ENCODE data around the gene USP54.

USP54 gene

GRCh38 chr10:73576890-73577591 lies 14.1 kb downstream of the USP54 start:
- TF ChIP-seq FOXM1 (IDR thresholded peaks at IDR 0.05; ENCODE audit: borderline replicate concordance, low read depth) (no peak), CREB1 (IDR thresholded peaks at IDR 0.05; ENCODE audit: low read depth) (no peak), EGR1 (IDR thresholded peaks at IDR 0.05) (no peak), MAX (IDR thresholded peaks at IDR 0.05) (0 out of 2 replicates have a peak, but pooled peaks have one; percentile 10)

GRCh38 chr10:73576178-73576889 lies 14.8 kb downstream of the USP54 start:
- TF ChIP-seq ZBTB7A (IDR thresholded peaks at IDR 0.05; ENCODE audit: low read depth) (no peak), NFIC (IDR thresholded peaks at IDR 0.05) (peak; percentile 91), RAD21 (IDR thresholded peaks at IDR 0.05; ENCODE audit: low read depth) (no peak), CEBPB (IDR thresholded peaks at IDR 0.05) (peak; percentile 94), YY1 (IDR thresholded peaks at IDR 0.05; ENCODE audit: low read depth) (no peak), MAX (IDR thresholded peaks at IDR 0.05) (0 out of 2 replicates have a peak, but pooled peaks have one; percentile 32), REST (IDR thresholded peaks at IDR 0.05; ENCODE audit: low read depth) (no peak), USF1 (IDR thresholded peaks at IDR 0.05) (no peak), TAF1 (IDR thresholded peaks at IDR 0.05; ENCODE audit: low read depth) (no peak), EP300 (IDR thresholded peaks at IDR 0.05; ENCODE audit: borderline replicate concordance) (peak; percentile 35; the same call in 1 of the 2 replicates), TCF12 (IDR thresholded peaks at IDR 0.05; ENCODE audit: low read depth) (peak; percentile 48; the same call in 1 of the 2 replicates), TEAD4 (IDR thresholded peaks at IDR 0.05) (no peak; the same call in 1 of the 2 replicates), EGR1 (IDR thresholded peaks at IDR 0.05) (no peak), FOXM1 (IDR thresholded peaks at IDR 0.05; ENCODE audit: borderline replicate concordance, low read depth) (no peak), CREB1 (IDR thresholded peaks at IDR 0.05; ENCODE audit: low read depth) (peak; percentile 73)

- TF ChIP-seq TAF1 (IDR thresholded peaks at IDR 0.05; ENCODE audit: low read depth) = no peak
- TF ChIP-seq NFIC (IDR thresholded peaks at IDR 0.05) = no peak
- TF ChIP-seq MAX (IDR thresholded peaks at IDR 0.05) = no peak
- TF ChIP-seq ZBTB7A (IDR thresholded peaks at IDR 0.05; ENCODE audit: low read depth) = no peak
- no peak for TF ChIP-seq CEBPB (IDR thresholded peaks at IDR 0.05)
- no peak for TF ChIP-seq FOXM1 (IDR thresholded peaks at IDR 0.05; ENCODE audit: borderline replicate concordance, low read depth)
- TF ChIP-seq TEAD4 (IDR thresholded peaks at IDR 0.05) = no peak
- no peak for TF ChIP-seq CREB1 (IDR thresholded peaks at IDR 0.05; ENCODE audit: low read depth)
- TF ChIP-seq EGR1 (IDR thresholded peaks at IDR 0.05) = no peak
- no peak for TF ChIP-seq USF1 (IDR thresholded peaks at IDR 0.05)
- no peak for TF ChIP-seq YY1 (IDR thresholded peaks at IDR 0.05; ENCODE audit: low read depth)
- no peak for TF ChIP-seq TCF12 (IDR thresholded peaks at IDR 0.05; ENCODE audit: low read depth)
- TF ChIP-seq EP300 (IDR thresholded peaks at IDR 0.05; ENCODE audit: borderline replicate concordance) = no peak
- no peak for TF ChIP-seq RAD21 (IDR thresholded peaks at IDR 0.05; ENCODE audit: low read depth)
- TF ChIP-seq REST (IDR thresholded peaks at IDR 0.05; ENCODE audit: low read depth) = no peak
Measured at GRCh38 chr10:73561192-73561591, 29.9 kb downstream of the USP54 start.

- TF ChIP-seq YY1 (IDR thresholded peaks at IDR 0.05; ENCODE audit: low read depth) (no peak), MAX (IDR thresholded peaks at IDR 0.05) (no peak), RAD21 (IDR thresholded peaks at IDR 0.05; ENCODE audit: low read depth) (no peak), TAF1 (IDR thresholded peaks at IDR 0.05; ENCODE audit: low read depth) (no peak), ZBTB7A (IDR thresholded peaks at IDR 0.05; ENCODE audit: low read depth) (no peak), CREB1 (IDR thresholded peaks at IDR 0.05; ENCODE audit: low read depth) (no peak), FOXM1 (IDR thresholded peaks at IDR 0.05; ENCODE audit: borderline replicate concordance, low read depth) (no peak), NFIC (IDR thresholded peaks at IDR 0.05) (no peak), EP300 (IDR thresholded peaks at IDR 0.05; ENCODE audit: borderline replicate concordance) (no peak)
Measured at GRCh38 chr10:73559590-73559989, 31.6 kb downstream of the USP54 start.

GRCh38 chr10:73556855-73557254 lies 34.3 kb downstream of the USP54 start:
- TF ChIP-seq USF1 (IDR thresholded peaks at IDR 0.05) (no peak), TAF1 (IDR thresholded peaks at IDR 0.05; ENCODE audit: low read depth) (no peak), NFIC (IDR thresholded peaks at IDR 0.05) (no peak), EP300 (IDR thresholded peaks at IDR 0.05; ENCODE audit: borderline replicate concordance) (no peak), ZBTB7A (IDR thresholded peaks at IDR 0.05; ENCODE audit: low read depth) (no peak), RAD21 (IDR thresholded peaks at IDR 0.05; ENCODE audit: low read depth) (no peak), CREB1 (IDR thresholded peaks at IDR 0.05; ENCODE audit: low read depth) (no peak), EGR1 (IDR thresholded peaks at IDR 0.05) (no peak), TCF12 (IDR thresholded peaks at IDR 0.05; ENCODE audit: low read depth) (no peak), FOXM1 (IDR thresholded peaks at IDR 0.05; ENCODE audit: borderline replicate concordance, low read depth) (no peak), YY1 (IDR thresholded peaks at IDR 0.05; ENCODE audit: low read depth) (no peak), CEBPB (IDR thresholded peaks at IDR 0.05) (no peak), TEAD4 (IDR thresholded peaks at IDR 0.05) (no peak), REST (IDR thresholded peaks at IDR 0.05; ENCODE audit: low read depth) (no peak), MAX (IDR thresholded peaks at IDR 0.05) (no peak)
